Naive thymus-derived CD4-positive, alpha-beta T cell (primary cell): ENCODE results near the gene CD300LB. TPM values are rescaled to one million over a fixed set of nuclear protein-coding genes. Genes with fewer than 3 reads are reported as not detected.
"Not testable (repeated sequence)": the region's sequence is repeated elsewhere in the genome, so short reads cannot be mapped to it uniquely, and the experiment has no call there.

ENCODE experiments used
- ATAC-seq: fragments of 150-1000 bp; cut with Tn5 transposase; 2 replicates; pipeline ENCODE4 v1.10.0; 2021; ENCODE audit warnings: mild to moderate bottlenecking, moderate library complexity
- CTCF ChIA-PET: fragments of 350-600 bp; sonication (Branson Sonifier 250); formaldehyde crosslinking; loops from one replicate; lab custom pipeline; 2021; ENCODE audit warnings: antibody characterized with exemption; lab: Charles Lee
- POLR2A ChIA-PET: fragments of 350-600 bp; sonication (Branson Sonifier 250); formaldehyde crosslinking; loops from one replicate; lab custom pipeline; 2021; ENCODE audit warnings: antibody characterized with exemption, inconsistent platforms; lab: Charles Lee
- DNase-seq, 9 donors: peaks; one replicate each; pipeline versions ENCODE4 v3.0.0 to v3.0.0-alpha.2; 2020 to 2022; ENCODE audit warnings: mixed read lengths in 1 of 9
- H3K27ac ChIP-seq: one replicate; pipeline ENCODE4 v1.7.0; 2013; ENCODE audit warnings: mild to moderate bottlenecking, low read depth, low read length, moderate library complexity
- H3K27me3 ChIP-seq, 2 donors: one replicate each; pipeline ENCODE4 v1.7.0; 2013; ENCODE audit warnings: low read length in 2 of 2, mild to moderate bottlenecking in 2 of 2, moderate library complexity in 2 of 2; ENCODE audit not compliant: control insufficient read depth in 2 of 2, insufficient read depth in 2 of 2
- H3K36me3 ChIP-seq, 3 experiments: 1 replicate in 2 of 3; 2 replicates in 1 of 3; pipeline ENCODE4 v1.7.0; 2013; ENCODE audit warnings: low read length in 3 of 3, mild to moderate bottlenecking in 3 of 3, moderate library complexity in 1 of 3; ENCODE audit not compliant: insufficient read depth in 3 of 3, control insufficient read depth in 2 of 3
- H3K4me1 ChIP-seq, 2 donors: one replicate each; pipeline ENCODE4 v1.7.0; 2013; ENCODE audit warnings: low read length in 2 of 2, mild to moderate bottlenecking in 2 of 2, moderate library complexity in 1 of 2; ENCODE audit not compliant: control insufficient read depth in 2 of 2, insufficient read depth in 2 of 2
- H3K4me3 ChIP-seq: 2 replicates; pipeline ENCODE4 v1.7.0; 2013; ENCODE audit warnings: mild to moderate bottlenecking, low read length
- H3K9me3 ChIP-seq, 3 experiments: 1 replicate in 2 of 3; 2 replicates in 1 of 3; pipeline ENCODE4 v1.7.0; 2013; ENCODE audit warnings: low read length in 3 of 3; ENCODE audit not compliant: control insufficient read depth in 2 of 3
- H3K27ac Mint-ChIP-seq, 9 donors: one replicate each; pipeline ENCODE4 v1.8.0; 2020 to 2022; ENCODE audit warnings: mixed read lengths in 9 of 9, mild to moderate bottlenecking in 8 of 9, moderate library complexity in 5 of 9, inconsistent platforms in 2 of 9
- H3K27me3 Mint-ChIP-seq, 5 donors: one replicate each; pipeline ENCODE4 v1.8.0; 2021 to 2022; ENCODE audit warnings: mixed read lengths in 5 of 5, mild to moderate bottlenecking in 1 of 5
- H3K36me3 Mint-ChIP-seq, 5 donors: one replicate each; pipeline ENCODE4 v1.8.0; 2020 to 2022; ENCODE audit warnings: mixed read lengths in 5 of 5, mild to moderate bottlenecking in 3 of 5, inconsistent platforms in 1 of 5
- H3K4me1 Mint-ChIP-seq, 7 donors: one replicate each; pipeline ENCODE4 v1.8.0; 2020 to 2022; ENCODE audit warnings: mixed read lengths in 7 of 7, mild to moderate bottlenecking in 3 of 7, inconsistent platforms in 1 of 7
- H3K4me3 Mint-ChIP-seq, 10 donors: one replicate each; pipeline ENCODE4 v1.8.0; 2020 to 2022; ENCODE audit warnings: mild to moderate bottlenecking in 10 of 10, mixed read lengths in 10 of 10, moderate library complexity in 6 of 10, inconsistent platforms in 2 of 10
- H3K9me3 Mint-ChIP-seq, 11 donors: one replicate each; pipeline ENCODE4 v1.8.0; 2020 to 2022; ENCODE audit warnings: mixed read lengths in 11 of 11, mild to moderate bottlenecking in 4 of 11, inconsistent platforms in 1 of 11, moderate library complexity in 1 of 11
- intact Hi-C, 2 donors: fragments of 100-400 bp; cut with micrococcal nuclease; formaldehyde crosslinking; loops; one replicate each; pipeline ENCODE4 v1.15.1; 2023
- polyA plus RNA-seq, 2 donors: library from polyadenylated mRNA; unstranded; fragments of 300-500 nt; fragmentation: Illumina TruSeq; gene quantifications; one replicate each; pipeline ENCODE4 v1.2.3, GENCODE V29; 2021
- total RNA-seq, 6 experiments: library from RNA in 5 of 6; stranded (reverse) in 5 of 6; gene quantifications; 1 replicate in 5 of 6; 2 replicates in 1 of 6; pipeline ENCODE4 v1.2.3 and lab custom pipeline; 2021 to 2026

The CD300LB gene
- total and polyA plus RNA-seq, 7 experiments from 2014 or later: 0.27 to 23.9 (median 2.0) TPM; not detected in 3

GRCh38 chr17:74565126-74565525, 33.9 kb upstream of the CD300LB start:
- DNase-seq: no peak
- CTCF ChIA-PET: interaction anchor here (0.6 to 1.0 kb wide), 2 partner anchors 120 to 215 kb away, joined by 3 read pairs; no protein-coding TSS in a partner anchor
- no peak for ATAC-seq
- Histone ChIP-seq H3K9me3 (no peaks in the 10 kb centered on the region), H3K4me1 (no peaks in the 10 kb centered on the region), H3K27me3 (no peaks in the 10 kb centered on the region), H3K27ac (no peak overlapping the region), H3K36me3 (no peaks in the 10 kb centered on the region), H3K4me3 (no peak overlapping the region)
- H3K27ac Mint-ChIP-seq: peak overlapping the region in 1 of 9 donors; percentile 53
- H3K4me3 Mint-ChIP-seq: no peak overlapping the region
- peaks cover 0 to 14% (median 8%) of the 10 kb centered on the region in 7 donors for H3K4me1 Mint-ChIP-seq
- peaks cover 19 to 32% (median 26%) of the 10 kb centered on the region in 5 donors for H3K27me3 Mint-ChIP-seq
- H3K36me3 Mint-ChIP-seq: no peaks in the 10 kb centered on the region
- H3K9me3 Mint-ChIP-seq: peaks cover 0 to 1% (median 0%) of the 10 kb centered on the region in 11 donors
- POLR2A ChIA-PET: no interaction called here
- intact Hi-C loops: no loop called here

DNA sequence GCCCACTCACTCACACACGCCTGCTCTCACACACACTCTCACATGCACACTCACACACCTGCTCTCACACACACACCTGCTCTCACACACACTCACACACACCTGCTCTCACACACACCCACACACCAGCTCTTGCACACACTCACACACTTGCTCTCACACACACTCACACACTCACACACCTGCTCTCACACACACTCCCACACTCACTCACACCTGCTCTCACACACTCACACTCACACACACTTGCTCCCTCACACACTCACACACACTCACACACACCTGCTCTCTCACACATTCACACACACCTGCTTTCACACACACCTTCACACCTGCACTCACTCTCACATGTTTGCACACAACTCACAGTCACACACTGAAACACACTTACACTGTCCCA, 32.1 kb upstream of the CD300LB start:
- DNase-seq (no peak), ATAC-seq (no peak)
- H3K27me3 ChIP-seq: no peaks in the 10 kb centered on the region
- ChIA-PET POLR2A (no interaction called here), CTCF (no interaction called here)
- no peak overlapping the region for H3K27ac Mint-ChIP-seq
- H3K27ac ChIP-seq: no peak overlapping the region
- no peak overlapping the region for H3K4me3 Mint-ChIP-seq
- no peaks in the 10 kb centered on the region for H3K36me3 ChIP-seq
- no peaks in the 10 kb centered on the region for H3K4me1 ChIP-seq
- no peaks in the 10 kb centered on the region for H3K9me3 ChIP-seq
- peaks cover 11 to 23% (median 18%) of the 10 kb centered on the region in 5 donors for H3K27me3 Mint-ChIP-seq
- H3K9me3 Mint-ChIP-seq: peaks cover 0 to 7% (median 0%) of the 10 kb centered on the region in 11 donors
- peaks cover 0 to 8% (median 0%) of the 10 kb centered on the region in 5 donors for H3K36me3 Mint-ChIP-seq
- intact Hi-C loops: no loop called here
- peaks cover 9 to 21% (median 11%) of the 10 kb centered on the region in 7 donors for H3K4me1 Mint-ChIP-seq
- H3K4me3 ChIP-seq: no peak overlapping the region

DNA sequence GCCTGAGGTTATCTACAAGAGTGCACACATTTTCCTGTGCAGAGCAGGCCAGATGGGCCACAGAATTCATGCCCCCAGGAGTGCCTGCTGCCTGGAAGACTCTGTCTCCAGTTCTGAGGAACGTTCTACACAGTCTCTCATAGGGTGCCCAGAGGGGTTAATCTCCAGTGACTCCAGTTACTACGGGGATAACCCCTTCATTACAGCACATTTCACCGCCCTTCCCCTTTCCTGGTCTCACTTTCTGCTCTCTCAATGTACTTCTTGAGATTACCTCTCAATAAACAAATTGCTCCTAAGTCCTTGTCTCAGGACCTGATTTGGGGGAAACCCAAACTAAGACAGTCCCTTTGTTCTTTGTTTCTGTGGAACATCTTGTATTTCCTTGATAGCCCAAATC, 30.3 kb upstream of the CD300LB start:
- no peak for ATAC-seq
- no peak overlapping the region for H3K4me3 ChIP-seq
- H3K27ac ChIP-seq: no peak overlapping the region
- peaks cover 0 to 19% (median 9%) of the 10 kb centered on the region in 5 donors for H3K27me3 Mint-ChIP-seq
- H3K36me3 Mint-ChIP-seq: peaks cover 0 to 8% (median 0%) of the 10 kb centered on the region in 5 donors
- CTCF ChIA-PET: no interaction called here
- DNase-seq: no peak
- H3K9me3 ChIP-seq: no peaks in the 10 kb centered on the region
- peaks cover 0 to 10% (median 1%) of the 10 kb centered on the region in 11 donors for H3K9me3 Mint-ChIP-seq
- POLR2A ChIA-PET: no interaction called here
- intact Hi-C loops: no loop called here
- H3K36me3 ChIP-seq: no peaks in the 10 kb centered on the region
- no peaks in the 10 kb centered on the region for H3K27me3 ChIP-seq
- no peak overlapping the region for H3K4me3 Mint-ChIP-seq
- H3K4me1 Mint-ChIP-seq: peaks cover 9 to 21% (median 13%) of the 10 kb centered on the region in 7 donors
- no peak overlapping the region for H3K27ac Mint-ChIP-seq
- H3K4me1 ChIP-seq: no peaks in the 10 kb centered on the region

DNA sequence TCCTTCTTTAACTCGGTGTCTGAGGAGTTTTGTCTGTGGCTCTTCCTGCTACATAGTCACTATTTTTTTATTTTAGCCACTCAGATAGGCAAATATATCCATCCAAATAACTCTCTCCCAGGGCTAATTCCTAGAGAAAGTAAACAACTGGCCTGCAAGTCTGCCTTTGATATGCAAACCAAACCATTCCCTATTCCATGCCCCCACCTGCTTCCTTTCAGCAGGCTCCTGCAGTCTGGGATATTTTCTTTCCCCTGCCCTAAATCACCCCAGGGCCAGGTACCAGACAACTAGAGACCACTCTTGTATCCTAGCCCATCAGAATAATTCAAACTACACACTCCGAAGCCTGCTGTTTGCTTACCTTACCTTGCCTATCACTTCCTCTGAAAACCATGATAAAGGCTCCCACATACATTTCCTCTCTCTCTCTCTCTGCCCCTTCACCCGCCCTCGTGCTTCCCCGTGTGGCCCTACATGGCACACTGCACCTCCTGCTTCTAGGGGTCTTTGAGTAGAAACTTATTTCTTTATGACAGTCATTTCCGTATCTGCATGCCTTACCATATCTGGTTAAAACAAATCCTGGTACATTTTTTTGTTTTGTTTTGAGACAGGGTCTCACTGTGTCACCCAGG, 27.7 kb upstream of the CD300LB start:
- no peak for ATAC-seq
- POLR2A ChIA-PET: no interaction called here
- peaks cover 0 to 8% (median 0%) of the 10 kb centered on the region in 5 donors for H3K36me3 Mint-ChIP-seq

DNA sequence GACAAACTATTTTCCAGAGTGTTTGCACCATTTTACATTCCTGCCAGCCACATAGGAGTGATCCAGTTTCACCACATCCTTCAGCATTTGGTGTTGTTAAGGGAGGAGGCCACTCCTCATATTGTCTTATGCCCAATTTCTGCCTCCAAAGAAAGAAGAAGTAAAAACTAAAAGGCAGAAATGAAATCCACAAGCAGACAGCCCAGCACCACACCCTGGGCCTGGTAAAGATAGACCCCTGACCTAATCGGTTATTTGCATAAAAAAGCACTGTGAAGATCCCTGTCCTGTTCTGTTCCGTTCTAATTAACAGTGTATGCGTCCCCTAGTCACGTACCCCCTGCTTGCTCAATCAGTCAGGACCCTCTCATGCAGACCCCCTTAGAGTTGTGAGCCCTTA, 27.1 kb upstream of the CD300LB start:
- H3K27ac Mint-ChIP-seq, H3K27ac ChIP-seq, H3K36me3 ChIP-seq, H3K4me3 ChIP-seq, DNase-seq, H3K36me3 Mint-ChIP-seq, POLR2A ChIA-PET, H3K4me3 Mint-ChIP-seq, ATAC-seq, CTCF ChIA-PET, H3K27me3 ChIP-seq, H3K9me3 ChIP-seq, H3K4me1 ChIP-seq: not testable (repeated sequence)
- intact Hi-C loops: loop anchor here in 1 of 2 donors (2.0 kb wide), 1 partner anchor 178 kb away; the partner anchor contains the start of gene RAB37
- Mint-ChIP-seq H3K27me3 (peaks cover 0 to 24% (median 0%) of the 10 kb centered on the region in 5 donors), H3K9me3 (peaks cover 0 to 15% (median 4%) of the 10 kb centered on the region in 11 donors), H3K4me1 (peaks cover 9 to 21% (median 11%) of the 10 kb centered on the region in 7 donors)

More for the DNA sequence above, 27.7 kb upstream of the CD300LB start:
- CTCF ChIA-PET: interaction anchor here (0.7 kb wide), 2 partner anchors 32 to 314 kb away, joined by 3 read pairs; no protein-coding TSS in a partner anchor
- H3K36me3 ChIP-seq: no peaks in the 10 kb centered on the region
- Mint-ChIP-seq H3K4me3 (peak overlapping the region in 4 of 10 donors; percentile 24 to 61 (median 40)), H3K4me1 (peaks cover 9 to 21% (median 11%) of the 10 kb centered on the region in 7 donors), H3K27me3 (peaks cover 0 to 22% (median 0%) of the 10 kb centered on the region in 5 donors), H3K9me3 (peaks cover 0 to 15% (median 4%) of the 10 kb centered on the region in 11 donors), H3K27ac (no peak overlapping the region)
- H3K9me3 ChIP-seq: no peaks in the 10 kb centered on the region
- no peaks in the 10 kb centered on the region for H3K4me1 ChIP-seq
- no peak overlapping the region for H3K27ac ChIP-seq
- H3K27me3 ChIP-seq: no peaks in the 10 kb centered on the region
- no peak overlapping the region for H3K4me3 ChIP-seq
- intact Hi-C loops: loop anchor here in 1 of 2 donors (2.0 kb wide), 1 partner anchor 178 kb away; the partner anchor contains the start of gene RAB37
- DNase-seq: no peak

DNA sequence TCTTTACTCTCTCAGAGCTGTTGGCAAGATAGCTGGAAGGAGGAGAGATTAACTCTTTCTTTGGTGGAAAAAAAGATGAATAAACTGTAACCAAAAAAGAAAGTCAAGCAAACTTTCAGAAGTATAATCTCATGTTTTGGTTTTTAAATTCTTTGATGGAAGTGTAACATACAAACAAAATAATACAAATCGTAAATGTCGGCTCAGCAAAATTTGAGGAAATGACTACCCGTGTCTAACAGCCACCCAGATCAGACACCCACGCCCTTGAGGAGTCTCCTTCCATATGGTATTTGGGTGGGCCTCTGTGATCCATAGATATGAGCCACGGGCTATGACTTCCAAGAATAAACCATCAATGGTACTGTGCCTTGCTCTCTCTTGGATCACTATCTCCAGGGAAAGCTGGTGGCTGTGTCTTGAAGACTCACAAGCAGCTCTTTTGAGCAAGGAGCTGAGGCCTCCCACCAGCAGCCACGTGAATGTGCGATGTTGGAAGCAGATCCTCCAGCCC, 24.2 kb upstream of the CD300LB start:
- Histone ChIP-seq H3K9me3 (no peaks in the 10 kb centered on the region), H3K27me3 (no peaks in the 10 kb centered on the region), H3K4me3 (no peak overlapping the region), H3K4me1 (no peaks in the 10 kb centered on the region), H3K27ac (no peak overlapping the region), H3K36me3 (no peaks in the 10 kb centered on the region)
- peaks cover 9 to 17% (median 11%) of the 10 kb centered on the region in 7 donors for H3K4me1 Mint-ChIP-seq
- no peak overlapping the region for H3K4me3 Mint-ChIP-seq
- H3K9me3 Mint-ChIP-seq: peaks cover 0 to 15% (median 4%) of the 10 kb centered on the region in 11 donors
- ATAC-seq (no peak), DNase-seq (no peak)
- no peak overlapping the region for H3K27ac Mint-ChIP-seq
- intact Hi-C loops: no loop called here
- POLR2A ChIA-PET: no interaction called here
- CTCF ChIA-PET: no interaction called here
- H3K27me3 Mint-ChIP-seq: peaks cover 0 to 23% (median 0%) of the 10 kb centered on the region in 5 donors
- peaks cover 0 to 8% (median 0%) of the 10 kb centered on the region in 5 donors for H3K36me3 Mint-ChIP-seq
